ENCODE data around the gene ARNT2. TPM values are rescaled to one million over a fixed set of nuclear protein-coding genes. Genes with fewer than 3 reads are reported as not detected.
"Not testable (repeated sequence)": the region's sequence is repeated elsewhere in the genome, so short reads cannot be mapped to it uniquely, and the experiment has no call there.

ARNT2 gene
- total and polyA plus RNA-seq, 3 donors from 2014 or later: 34.3 to 58.7 (median 50.2) TPM

DNA sequence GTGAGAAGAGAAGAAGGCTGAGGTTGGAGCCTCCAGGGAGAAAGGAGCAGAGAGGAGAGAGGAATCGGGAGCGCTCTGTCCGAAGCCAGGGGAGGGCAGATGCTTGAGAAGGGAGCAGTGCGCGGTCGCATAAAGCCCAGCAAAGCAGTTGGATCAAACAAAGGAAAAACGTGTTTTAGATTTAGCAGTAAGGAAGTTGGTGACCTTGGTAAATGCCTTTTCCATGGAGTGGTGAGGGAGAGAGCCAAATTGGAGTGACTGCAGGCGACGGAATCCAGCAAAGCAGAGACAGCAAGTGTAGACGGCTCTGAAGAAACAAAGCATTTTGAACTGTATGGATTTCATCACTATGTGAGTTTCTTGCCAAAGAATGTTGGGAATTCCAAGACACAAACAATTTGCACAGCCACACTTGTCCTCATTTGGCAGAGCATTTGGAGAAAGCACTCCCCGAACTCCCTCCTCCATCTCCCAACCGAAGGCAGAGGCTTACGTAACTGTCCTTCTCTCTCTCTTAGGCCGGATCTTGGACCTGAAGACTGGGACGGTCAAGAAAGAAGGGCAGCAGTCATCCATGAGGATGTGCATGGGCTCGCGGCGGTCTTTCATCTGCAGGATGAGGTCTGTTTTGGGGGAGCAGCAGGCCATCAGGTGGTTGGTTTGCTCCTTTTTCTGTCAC is 103.6 kb downstream of the ARNT2 start:
- Histone ChIP-seq H3K4me3 (no peak overlapping the region), H3K27ac (no peak overlapping the region), H3K4me1 (peaks cover 16% of the 10 kb centered on the region), H3K36me3 (ENCODE audit: low read depth, missing control alignments) (no peaks in the 10 kb centered on the region), H3K9me3 (no peaks in the 10 kb centered on the region), H3K27me3 (no peaks in the 10 kb centered on the region)
- TF ChIP-seq POLR2A (IDR thresholded peaks at IDR 0.05): no peak
- TF ChIP-seq, protein P1, sequence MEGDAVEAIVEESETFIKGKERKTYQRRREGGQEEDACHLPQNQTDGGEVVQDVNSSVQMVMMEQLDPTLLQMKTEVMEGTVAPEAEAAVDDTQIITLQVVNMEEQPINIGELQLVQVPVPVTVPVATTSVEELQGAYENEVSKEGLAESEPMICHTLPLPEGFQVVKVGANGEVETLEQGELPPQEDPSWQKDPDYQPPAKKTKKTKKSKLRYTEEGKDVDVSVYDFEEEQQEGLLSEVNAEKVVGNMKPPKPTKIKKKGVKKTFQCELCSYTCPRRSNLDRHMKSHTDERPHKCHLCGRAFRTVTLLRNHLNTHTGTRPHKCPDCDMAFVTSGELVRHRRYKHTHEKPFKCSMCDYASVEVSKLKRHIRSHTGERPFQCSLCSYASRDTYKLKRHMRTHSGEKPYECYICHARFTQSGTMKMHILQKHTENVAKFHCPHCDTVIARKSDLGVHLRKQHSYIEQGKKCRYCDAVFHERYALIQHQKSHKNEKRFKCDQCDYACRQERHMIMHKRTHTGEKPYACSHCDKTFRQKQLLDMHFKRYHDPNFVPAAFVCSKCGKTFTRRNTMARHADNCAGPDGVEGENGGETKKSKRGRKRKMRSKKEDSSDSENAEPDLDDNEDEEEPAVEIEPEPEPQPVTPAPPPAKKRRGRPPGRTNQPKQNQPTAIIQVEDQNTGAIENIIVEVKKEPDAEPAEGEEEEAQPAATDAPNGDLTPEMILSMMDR (IDR thresholded peaks at IDR 0.05): no peak
- intact Hi-C loops (cut with DNase I; ENCODE audit: low total_unique reads): no loop called here
- no peak for DNase-seq
- 54 to 55% methylated on average over 18 of the region's 18 CpGs for WGBS, 2 donors

DNA sequence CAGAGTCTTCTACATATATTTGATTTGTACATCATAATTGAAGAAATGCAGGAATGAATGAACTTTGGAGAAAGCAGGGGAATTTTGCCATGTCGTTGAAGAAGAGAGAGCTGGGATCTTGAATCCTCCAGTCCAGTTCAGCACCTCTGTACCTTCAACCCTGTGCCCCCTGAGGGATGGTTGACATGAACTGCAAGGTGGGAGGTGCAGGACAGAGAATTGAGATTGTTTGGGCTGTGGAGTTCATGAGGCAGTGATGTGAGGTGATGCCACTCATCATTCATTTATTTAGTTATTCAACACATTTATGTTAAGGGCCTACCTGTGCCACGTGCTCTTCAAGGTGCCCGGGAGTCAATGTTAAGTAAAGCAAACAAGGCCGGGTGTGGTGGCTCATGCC is 104.6 kb downstream of the ARNT2 start:
- intact Hi-C loops (cut with DNase I; ENCODE audit: low total_unique reads): no loop called here
- Histone ChIP-seq H3K36me3 (ENCODE audit: low read depth, missing control alignments) (no peaks in the 10 kb centered on the region), H3K27ac (no peak overlapping the region), H3K4me3 (no peak overlapping the region), H3K4me1 (peaks cover 7% of the 10 kb centered on the region), H3K9me3 (no peaks in the 10 kb centered on the region), H3K27me3 (no peaks in the 10 kb centered on the region)
- TF ChIP-seq, protein P1 (IDR thresholded peaks at IDR 0.05): no peak
- no peak for TF ChIP-seq POLR2A (IDR thresholded peaks at IDR 0.05)
- 79 to 82% methylated on average over 4 of the region's 4 CpGs for WGBS, 2 donors
- DNase-seq: no peak

DNA sequence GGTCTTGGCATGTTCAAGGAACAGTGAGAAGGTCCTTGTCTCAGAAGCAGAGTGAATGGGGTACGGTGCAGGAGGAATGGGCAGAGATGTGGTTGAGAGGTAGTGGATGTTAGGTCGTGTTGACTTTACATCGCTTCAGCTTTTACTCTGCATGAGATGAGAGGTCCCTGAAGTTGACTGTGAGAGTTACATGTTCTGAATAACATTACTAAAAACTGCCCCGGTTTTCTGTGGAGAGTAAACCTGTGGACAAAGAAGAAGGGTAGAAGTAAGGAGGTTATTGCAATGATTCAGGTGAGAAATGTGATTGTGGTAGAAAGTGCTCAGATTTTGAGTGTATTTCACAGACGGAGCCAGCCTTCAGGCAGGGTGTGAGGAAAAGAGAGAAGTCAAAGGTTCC is 105.6 kb downstream of the ARNT2 start:
- no peak for DNase-seq
- Histone ChIP-seq H3K36me3 (ENCODE audit: low read depth, missing control alignments) (no peaks in the 10 kb centered on the region), H3K4me3 (no peak overlapping the region), H3K4me1 (peaks cover under 1% of the 10 kb centered on the region), H3K9me3 (no peaks in the 10 kb centered on the region), H3K27me3 (no peaks in the 10 kb centered on the region), H3K27ac (no peak overlapping the region)
- WGBS, 2 donors: 76 to 94% methylated on average over 5 of the region's 5 CpGs
- TF ChIP-seq POLR2A (IDR thresholded peaks at IDR 0.05): no peak
- TF ChIP-seq, protein P1 (IDR thresholded peaks at IDR 0.05): no peak
- intact Hi-C loops (cut with DNase I; ENCODE audit: low total_unique reads): no loop called here

DNA sequence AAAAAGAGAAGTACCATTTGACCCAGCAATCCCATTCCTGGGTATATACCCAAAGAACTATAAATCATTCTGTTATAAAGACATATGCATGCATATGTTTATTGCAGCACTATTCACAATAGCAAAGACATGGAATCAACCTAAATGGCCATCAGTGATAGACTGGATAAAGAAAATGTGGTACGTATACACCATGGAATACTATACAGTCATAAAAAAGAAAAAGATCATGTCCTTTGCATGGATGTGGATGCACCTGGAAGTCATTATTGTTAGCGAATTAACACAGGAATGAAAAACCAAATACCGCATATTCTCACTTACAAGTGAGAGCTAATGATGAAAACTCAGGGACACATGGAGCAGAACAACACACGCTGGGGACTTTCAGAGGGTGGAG is 106.8 kb downstream of the ARNT2 start:
- H3K9me3 ChIP-seq; H3K27ac ChIP-seq; DNase-seq; intact Hi-C loops (cut with DNase I; ENCODE audit: low total_unique reads); H3K4me1 ChIP-seq; H3K36me3 ChIP-seq (ENCODE audit: low read depth, missing control alignments); H3K27me3 ChIP-seq; H3K4me3 ChIP-seq: not testable (repeated sequence)
- WGBS, 2 donors: 92 to 97% methylated on average over 4 of the region's 4 CpGs

DNA sequence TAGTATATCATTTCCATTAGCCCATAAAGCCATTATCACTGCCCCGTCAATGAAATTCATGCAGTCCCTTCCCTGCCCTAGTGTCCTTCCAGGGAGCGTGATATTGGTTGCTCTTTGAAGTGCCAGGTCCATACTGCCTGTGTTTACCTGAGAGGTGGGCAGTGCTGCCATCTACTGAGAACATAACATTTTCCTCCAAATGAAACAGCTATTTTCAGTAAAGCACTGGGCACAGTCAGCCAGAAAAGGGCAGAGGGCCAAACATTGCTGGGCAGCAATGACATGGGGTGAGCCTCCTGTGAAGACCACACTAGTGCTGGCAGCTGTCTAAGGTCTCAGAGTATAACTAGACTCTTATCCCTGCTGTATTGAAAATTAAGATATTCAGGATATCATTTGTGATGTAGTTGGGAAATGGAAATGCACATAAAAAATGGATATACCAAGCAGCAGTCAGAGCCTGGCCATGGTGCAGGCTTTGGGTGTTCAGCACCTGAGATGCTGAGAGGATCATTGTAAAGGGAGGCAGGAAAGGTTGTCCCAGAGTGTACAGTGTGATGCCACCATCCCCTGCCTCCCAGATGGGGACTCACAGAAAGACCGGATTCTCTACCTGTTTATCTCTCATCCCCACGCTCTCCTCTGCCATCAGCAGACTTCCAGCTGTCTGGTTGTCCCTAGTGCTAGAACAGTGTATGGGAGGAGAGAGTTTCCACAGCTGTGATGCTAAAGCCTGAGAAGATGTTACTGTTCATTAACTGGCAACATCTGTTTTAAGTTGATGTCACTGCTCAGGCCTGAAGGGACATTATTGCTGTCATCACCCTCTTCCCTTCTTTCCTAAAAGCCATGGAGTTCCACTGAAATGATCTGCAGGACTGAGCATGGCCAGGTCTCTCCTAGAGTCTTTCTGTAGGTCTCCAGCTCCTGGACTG is 108.8 kb downstream of the ARNT2 start:
- Histone ChIP-seq H3K27ac (no peak overlapping the region), H3K4me3 (no peak overlapping the region), H3K9me3 (no peaks in the 10 kb centered on the region), H3K27me3 (no peaks in the 10 kb centered on the region), H3K4me1 (no peaks in the 10 kb centered on the region), H3K36me3 (ENCODE audit: low read depth, missing control alignments) (no peaks in the 10 kb centered on the region)
- WGBS, 2 donors: 77 to 81% methylated on average over 4 of the region's 4 CpGs
- peak; percentile 45 for DNase-seq
- intact Hi-C loops (cut with DNase I; ENCODE audit: low total_unique reads): no loop called here
- TF ChIP-seq, protein P1 (IDR thresholded peaks at IDR 0.05): no peak
- TF ChIP-seq POLR2A (IDR thresholded peaks at IDR 0.05): no peak

Measured in testis (tissue), 3 donors.